ENCODE results near the gene CRISP1.

GRCh38 chr6:49868951-49869529, 2.7 kb upstream of the CRISP1 start:
- TF ChIP-seq POLR2AphosphoS5 (IDR thresholded peaks at IDR 0.05; ENCODE audit: low read depth, low read length) (no peak), POLR2A (IDR thresholded peaks at IDR 0.05; ENCODE audit: low read depth, low read length) (no peak)

Data from GM12892 (cell line).